ENCODE results near the gene PTPRN2. TPM values are rescaled to one million over a fixed set of nuclear protein-coding genes. Genes with fewer than 3 reads are reported as not detected.

PTPRN2 gene
- total and polyA plus RNA-seq, 2 of the 8 experiments (the other 6 are each of a cell fraction or from before 2014, with no cell fraction given): 2.6 to 4.5 TPM

DNA sequence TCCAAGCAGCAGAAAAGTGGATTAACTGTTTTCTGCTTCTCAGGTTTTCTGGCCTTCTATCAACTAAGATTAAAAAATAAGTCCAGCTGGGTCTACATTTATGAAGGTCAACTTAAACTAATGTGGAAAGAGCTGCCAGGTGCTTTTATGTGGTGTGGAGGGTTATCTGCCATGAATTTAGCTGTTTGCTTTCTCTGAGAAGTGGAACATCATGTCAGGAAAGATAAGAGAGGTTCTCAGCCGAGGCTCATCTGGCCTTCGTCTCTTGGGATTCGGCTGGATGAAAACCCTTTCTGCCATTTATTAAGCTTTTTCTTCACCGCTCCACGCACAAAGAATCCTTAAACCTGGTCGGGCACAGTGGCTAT, 5.5 kb downstream of the PTPRN2 start (continued):
- TF ChIP-seq, protein P1, sequence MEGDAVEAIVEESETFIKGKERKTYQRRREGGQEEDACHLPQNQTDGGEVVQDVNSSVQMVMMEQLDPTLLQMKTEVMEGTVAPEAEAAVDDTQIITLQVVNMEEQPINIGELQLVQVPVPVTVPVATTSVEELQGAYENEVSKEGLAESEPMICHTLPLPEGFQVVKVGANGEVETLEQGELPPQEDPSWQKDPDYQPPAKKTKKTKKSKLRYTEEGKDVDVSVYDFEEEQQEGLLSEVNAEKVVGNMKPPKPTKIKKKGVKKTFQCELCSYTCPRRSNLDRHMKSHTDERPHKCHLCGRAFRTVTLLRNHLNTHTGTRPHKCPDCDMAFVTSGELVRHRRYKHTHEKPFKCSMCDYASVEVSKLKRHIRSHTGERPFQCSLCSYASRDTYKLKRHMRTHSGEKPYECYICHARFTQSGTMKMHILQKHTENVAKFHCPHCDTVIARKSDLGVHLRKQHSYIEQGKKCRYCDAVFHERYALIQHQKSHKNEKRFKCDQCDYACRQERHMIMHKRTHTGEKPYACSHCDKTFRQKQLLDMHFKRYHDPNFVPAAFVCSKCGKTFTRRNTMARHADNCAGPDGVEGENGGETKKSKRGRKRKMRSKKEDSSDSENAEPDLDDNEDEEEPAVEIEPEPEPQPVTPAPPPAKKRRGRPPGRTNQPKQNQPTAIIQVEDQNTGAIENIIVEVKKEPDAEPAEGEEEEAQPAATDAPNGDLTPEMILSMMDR (IDR thresholded peaks at IDR 0.05; ENCODE audit: control extremely low read depth in 1 of 3, insufficient read depth in 1 of 3, low read depth in 1 of 3, low read length in 3 of 3): no peak
- TF ChIP-seq NRF1 (IDR thresholded peaks at IDR 0.05; ENCODE audit: low read depth, low read length): no peak
- TF ChIP-seq TBP (IDR thresholded peaks at IDR 0.05; ENCODE audit: low read depth, low read length): no peak
- TF ChIP-seq RNF2 (IDR thresholded peaks at IDR 0.05; ENCODE audit: borderline replicate concordance, low read depth, low read length, missing control alignments, poor library complexity, severe bottlenecking): no peak
- no peak for TF ChIP-seq BACH1 (IDR thresholded peaks at IDR 0.05; ENCODE audit: low read length)
- no peak for TF ChIP-seq EGR1 (IDR thresholded peaks at IDR 0.05; ENCODE audit: borderline replicate concordance, low read depth, low read length)
- no peak for TF ChIP-seq RXRA (IDR thresholded peaks at IDR 0.05; ENCODE audit: insufficient read depth, low read depth, low read length)

All from H1 (cell line).